ENCODE measurements around the gene CYP1A2. TPM values are rescaled to one million over a fixed set of nuclear protein-coding genes. Genes with fewer than 3 reads are reported as not detected.

Gene CYP1A2
- total and polyA plus RNA-seq, 2 of the 13 experiments (the other 11 are each of a cell fraction or from before 2014, with no cell fraction given) = 0.07 TPM; not detected in 1

GRCh38 chr15:74786551-74787165 is 38.0 kb downstream of the CYP1A2 start:
- BruUV-seq (replicated peaks) = no TSS peak
- Histone ChIP-seq H4K20me1 (ENCODE audit: insufficient read depth, low read length) (peaks cover 24% of the 10 kb centered on the region), H3K4me1 (ENCODE audit: insufficient read depth, low read length) (peaks cover 52% of the 10 kb centered on the region), H3K36me3 (replicated peaks in 1 of 2; ENCODE audit: control insufficient read depth in 1 of 2, insufficient read depth in 2 of 2, low read length in 2 of 2) (peaks cover 7 to 28% of the 10 kb centered on the region in 2 experiments; a peak in 4 of 5 replicates), H3K79me2 (ENCODE audit: insufficient read depth, low read length) (peaks cover 60% of the 10 kb centered on the region), H3K27ac (ENCODE audit: extremely low read length, insufficient read depth, low read length) (no peak overlapping the region), H3K4me2 (ENCODE audit: low read depth, low read length) (no peak overlapping the region), H3K27me3 (ENCODE audit: control insufficient read depth in 1 of 2, insufficient read depth in 2 of 2, low read length in 2 of 2) (no peaks in the 10 kb centered on the region), H3K9ac (ENCODE audit: insufficient read depth, low read depth, low read length) (no peak overlapping the region), H3K9me3 (ENCODE audit: low read length) (no peaks in the 10 kb centered on the region), H2AFZ (ENCODE audit: low read length) (no peak overlapping the region), H3K4me3 (replicated peaks in 1 of 3; ENCODE audit: insufficient read depth in 1 of 3, low read depth in 2 of 3, low read length in 3 of 3) (no peak overlapping the region)
- CTCF ChIA-PET (ENCODE audit: low intra/inter-chr PET ratio, low total read pairs) = no interaction called here
- in situ Hi-C loops (cut with HindIII; ENCODE audit: extremely low pct_ligation_motif_present, low pct_unique_long_range_greater_than_20kb) = loop anchor here (10.0 kb wide), 1 partner anchor 242 kb away; the partner anchor contains the start of gene ARID3B
- ATAC-seq = no peak
- POLR2A ChIA-PET = interaction anchor here (1.4 kb wide), 1 partner anchor 9 kb away, joined by 7 read pairs; no protein-coding TSS in a partner anchor
- FAIRE-seq = no peak
- intact Hi-C loops (cut with micrococcal nuclease; ENCODE audit: unreplicated experiment) = loop anchor here (1.0 kb wide), 1 partner anchor 15 kb away; no protein-coding TSS in a partner anchor
- DNase-seq (ENCODE audit: low spot score) = no peak
- 90% methylated on average over 4 of the region's 7 CpGs for WGBS (ENCODE audit: low lambda C conversion rate)
- TF ChIP-seq ZNF160 (CRISPR knock-in tag; IDR thresholded peaks at IDR 0.05) = no peak
- no peak for TF ChIP-seq GMEB2 (CRISPR knock-in tag; IDR thresholded peaks at IDR 0.05; ENCODE audit: low read depth)
- no peak for TF ChIP-seq ZNF337 (CRISPR knock-in tag; IDR thresholded peaks at IDR 0.05; ENCODE audit: borderline replicate concordance, low read depth)
- no peak for TF ChIP-seq GZF1 (CRISPR knock-in tag; IDR thresholded peaks at IDR 0.05)
- TF ChIP-seq CREBL2 (CRISPR knock-in tag; IDR thresholded peaks at IDR 0.05; ENCODE audit: borderline replicate concordance) = no peak
- TF ChIP-seq TRAFD1 (CRISPR knock-in tag; IDR thresholded peaks at IDR 0.05; ENCODE audit: borderline replicate concordance) = no peak
- no peak for TF ChIP-seq PATZ1 (CRISPR knock-in tag; IDR thresholded peaks at IDR 0.05)
- no peak for TF ChIP-seq KDM5B (CRISPR knock-in tag; IDR thresholded peaks at IDR 0.05; ENCODE audit: borderline replicate concordance)
- no peak for TF ChIP-seq KDM3A (CRISPR knock-in tag; IDR thresholded peaks at IDR 0.05; ENCODE audit: low read depth)
- TF ChIP-seq MEF2D (CRISPR knock-in tag; IDR thresholded peaks at IDR 0.05) = no peak
- no peak for TF ChIP-seq RNF219 (CRISPR knock-in tag; IDR thresholded peaks at IDR 0.05)
- TF ChIP-seq MBD4 (IDR thresholded peaks at IDR 0.05; ENCODE audit: borderline replicate concordance, low read length) = no peak
- TF ChIP-seq MAF1 (CRISPR knock-in tag; IDR thresholded peaks at IDR 0.05; ENCODE audit: borderline replicate concordance) = no peak
- TF ChIP-seq NFIC (IDR thresholded peaks at IDR 0.05; ENCODE audit: low read length) = no peak
- no peak for TF ChIP-seq ZNF460 (CRISPR knock-in tag; IDR thresholded peaks at IDR 0.05; ENCODE audit: borderline replicate concordance)
- TF ChIP-seq ARNT (IDR thresholded peaks at IDR 0.05) = no peak
- TF ChIP-seq JARID2 (CRISPR knock-in tag; IDR thresholded peaks at IDR 0.05; ENCODE audit: insufficient replicate concordance) = no peak
